Measurements from ENCODE around the gene RACK1.

RACK1 gene

GRCh38 chr5:181255836-181256578 lies 12.3 kb upstream of the RACK1 start:
- TF ChIP-seq FOXM1 (IDR thresholded peaks at IDR 0.05; ENCODE audit: borderline replicate concordance, low read depth) (no peak), NFIC (IDR thresholded peaks at IDR 0.05) (no peak), MAX (IDR thresholded peaks at IDR 0.05) (no peak), CREB1 (IDR thresholded peaks at IDR 0.05; ENCODE audit: low read depth) (no peak), TAF1 (IDR thresholded peaks at IDR 0.05; ENCODE audit: low read depth) (no peak), EP300 (IDR thresholded peaks at IDR 0.05; ENCODE audit: borderline replicate concordance) (no peak), USF1 (IDR thresholded peaks at IDR 0.05) (no peak), CEBPB (IDR thresholded peaks at IDR 0.05) (no peak), EGR1 (IDR thresholded peaks at IDR 0.05) (no peak)

GRCh38 chr5:181255276-181255675 lies 11.6 kb upstream of the RACK1 start:
- TF ChIP-seq FOXM1 (IDR thresholded peaks at IDR 0.05; ENCODE audit: borderline replicate concordance, low read depth) (no peak), EP300 (IDR thresholded peaks at IDR 0.05; ENCODE audit: borderline replicate concordance) (no peak), TAF1 (IDR thresholded peaks at IDR 0.05; ENCODE audit: low read depth) (no peak), TEAD4 (IDR thresholded peaks at IDR 0.05) (no peak), REST (IDR thresholded peaks at IDR 0.05; ENCODE audit: low read depth) (no peak), YY1 (IDR thresholded peaks at IDR 0.05; ENCODE audit: low read depth) (no peak), ZBTB7A (IDR thresholded peaks at IDR 0.05; ENCODE audit: low read depth) (no peak), USF1 (IDR thresholded peaks at IDR 0.05) (no peak), NFIC (IDR thresholded peaks at IDR 0.05) (no peak), RAD21 (IDR thresholded peaks at IDR 0.05; ENCODE audit: low read depth) (no peak)

GRCh38 chr5:181248277-181248676 lies 4.6 kb upstream of the RACK1 start:
- TF ChIP-seq YY1 (IDR thresholded peaks at IDR 0.05; ENCODE audit: low read depth) (no peak), FOXM1 (IDR thresholded peaks at IDR 0.05; ENCODE audit: borderline replicate concordance, low read depth) (no peak), RAD21 (IDR thresholded peaks at IDR 0.05; ENCODE audit: low read depth) (no peak), USF1 (IDR thresholded peaks at IDR 0.05) (no peak), CEBPB (IDR thresholded peaks at IDR 0.05) (no peak), EGR1 (IDR thresholded peaks at IDR 0.05) (no peak), TAF1 (IDR thresholded peaks at IDR 0.05; ENCODE audit: low read depth) (no peak), NFIC (IDR thresholded peaks at IDR 0.05) (no peak), MAX (IDR thresholded peaks at IDR 0.05) (no peak), EP300 (IDR thresholded peaks at IDR 0.05; ENCODE audit: borderline replicate concordance) (no peak), TEAD4 (IDR thresholded peaks at IDR 0.05) (no peak), CREB1 (IDR thresholded peaks at IDR 0.05; ENCODE audit: low read depth) (no peak)

GRCh38 chr5:181246276-181247049 lies 2.8 kb upstream of the RACK1 start:
- TF ChIP-seq TAF1 (IDR thresholded peaks at IDR 0.05; ENCODE audit: low read depth) (peak; percentile 80), RAD21 (IDR thresholded peaks at IDR 0.05; ENCODE audit: low read depth) (no peak), EGR1 (IDR thresholded peaks at IDR 0.05) (peak; percentile 93), ZBTB7A (IDR thresholded peaks at IDR 0.05; ENCODE audit: low read depth) (0 out of 2 replicates have a peak, but pooled peaks have one; percentile 44), CEBPB (IDR thresholded peaks at IDR 0.05) (no peak), MAX (IDR thresholded peaks at IDR 0.05) (peak; percentile 34), NFIC (IDR thresholded peaks at IDR 0.05) (no peak), CREB1 (IDR thresholded peaks at IDR 0.05; ENCODE audit: low read depth) (0 out of 2 replicates have a peak, but pooled peaks have one; percentile 5)

- TF ChIP-seq ZBTB7A (IDR thresholded peaks at IDR 0.05; ENCODE audit: low read depth) = no peak
- TF ChIP-seq RAD21 (IDR thresholded peaks at IDR 0.05; ENCODE audit: low read depth) = no peak
- TF ChIP-seq TAF1 (IDR thresholded peaks at IDR 0.05; ENCODE audit: low read depth) = no peak
- TF ChIP-seq USF1 (IDR thresholded peaks at IDR 0.05) = no peak
- no peak for TF ChIP-seq CEBPB (IDR thresholded peaks at IDR 0.05)
- no peak for TF ChIP-seq FOXM1 (IDR thresholded peaks at IDR 0.05; ENCODE audit: borderline replicate concordance, low read depth)
- no peak for TF ChIP-seq EGR1 (IDR thresholded peaks at IDR 0.05)
- no peak for TF ChIP-seq YY1 (IDR thresholded peaks at IDR 0.05; ENCODE audit: low read depth)
- TF ChIP-seq EP300 (IDR thresholded peaks at IDR 0.05; ENCODE audit: borderline replicate concordance) = no peak
- no peak for TF ChIP-seq TEAD4 (IDR thresholded peaks at IDR 0.05)
These were observed 1.9 kb upstream of the RACK1 start for GRCh38 chr5:181245427-181246275.
